Endothelial cell of umbilical vein (primary cell): ENCODE data around the gene TMEM42. TPM values are rescaled to one million over a fixed set of nuclear protein-coding genes. Genes with fewer than 3 reads are reported as not detected.

Experiments used
- BruUV-seq: library from RNA; stranded (reverse); fragments of 400-500 nt; replicated peaks from 2 replicates; lab custom pipeline; 2021; lab: Mats Ljungman, UMichigan
- CTCF ChIA-PET: fragments of 300-600, 350-600 bp; sonication (Branson Sonifier 250); formaldehyde crosslinking; loops from one replicate; lab custom pipeline; 2021; ENCODE audit warnings: antibody characterized with exemption, inconsistent platforms; lab: Charles Lee
- POLR2A ChIA-PET: fragments of 300-600, 350-600 bp; sonication (Branson Sonifier 250); formaldehyde crosslinking; loops from one replicate; lab custom pipeline; 2021; ENCODE audit warnings: antibody characterized with exemption, inconsistent platforms; lab: Charles Lee
- DNase-seq: peaks from one replicate; pipeline ENCODE4 v3.0.0-alpha.2; 2011; ENCODE audit warnings: low read depth, low spot score
- FAIRE-seq: peaks from 2 replicates; lab custom pipeline; 2011; peaks lifted over from hg19 to GRCh38; lab: Jason Lieb, UNC
- H2AFZ ChIP-seq: 2 replicates; pipeline ENCODE4 v1.6.0; 2012; ENCODE audit warnings: low read depth, low read length, control low read depth, inconsistent platforms
- H3K27ac ChIP-seq: 2 replicates; pipeline ENCODE4 v1.5.1; 2011; ENCODE audit warnings: low read depth, mild to moderate bottlenecking, control low read depth, low read length, moderate library complexity; ENCODE audit not compliant: insufficient read depth
- H3K27me3 ChIP-seq, 2 experiments: 2 replicates each; pipeline versions ENCODE4 v1.6.0 to v1.6.1; 2011; ENCODE audit warnings: low read length in 2 of 2, mixed read lengths in 1 of 2; ENCODE audit not compliant: control insufficient read depth in 2 of 2, insufficient read depth in 2 of 2
- H3K36me3 ChIP-seq, 2 experiments: 2 replicates in 1 of 2; 3 replicates in 1 of 2; pipeline ENCODE4 v1.5.1; 2011; ENCODE audit warnings: low read length in 2 of 2, mild to moderate bottlenecking in 1 of 2, moderate library complexity in 1 of 2; ENCODE audit not compliant: control insufficient read depth in 2 of 2, insufficient read depth in 2 of 2; ENCODE audit errors: extremely low read depth in 1 of 2
- H3K4me1 ChIP-seq: 3 replicates; pipeline ENCODE4 v1.5.1; 2011; ENCODE audit warnings: mild to moderate bottlenecking, low read length; ENCODE audit not compliant: control insufficient read depth, insufficient read depth; ENCODE audit errors: extremely low read depth
- H3K4me2 ChIP-seq: 2 replicates; pipeline ENCODE4 v1.6.1; 2011; ENCODE audit warnings: low read length, control low read depth, mixed read lengths; ENCODE audit not compliant: insufficient read depth
- H3K4me3 ChIP-seq, 3 experiments: fragments of 200-600 bp in 1 of 3; sonication (generic), shearing (Covaris generic) in 1 of 3; replicated peaks in 1 of 3; 2 replicates each; pipeline ENCODE4 v1.5.1; 2011 to 2016; ENCODE audit warnings: control low read depth in 3 of 3, low read length in 3 of 3, mild to moderate bottlenecking in 2 of 3, inconsistent platforms in 1 of 3, low read depth in 1 of 3, moderate library complexity in 1 of 3; ENCODE audit not compliant: insufficient read depth in 1 of 3
- H3K79me2 ChIP-seq: 2 replicates; pipeline ENCODE4 v1.6.0; 2012; ENCODE audit warnings: low read length, inconsistent platforms; ENCODE audit not compliant: control insufficient read depth, insufficient read depth
- H3K9ac ChIP-seq: replicated peaks from 2 replicates; pipeline ENCODE3; 2011; ENCODE audit warnings: low read length, control low read depth; ENCODE audit not compliant: insufficient read depth; ENCODE audit errors: extremely low read depth
- H3K9me1 ChIP-seq: replicated peaks from 3 replicates; pipeline ENCODE4 v1.6.0; 2011; ENCODE audit warnings: mild to moderate bottlenecking, low read length; ENCODE audit not compliant: control insufficient read depth, insufficient read depth; ENCODE audit errors: extremely low read depth
- H3K9me3 ChIP-seq: replicated peaks from 2 replicates; pipeline ENCODE4 v1.5.1; 2012; ENCODE audit warnings: low read length, inconsistent platforms; ENCODE audit not compliant: control insufficient read depth, insufficient read depth
- H4K20me1 ChIP-seq: replicated peaks from 2 replicates; pipeline ENCODE3; 2011; ENCODE audit warnings: mild to moderate bottlenecking, low read length; ENCODE audit not compliant: control insufficient read depth, insufficient read depth; ENCODE audit errors: extremely low read depth
- CTCF ChIP-seq, 2 donors: IDR thresholded peaks; 1 replicate in 1 of 2; 2 replicates in 1 of 2; pipeline ENCODE4 v1.5.1; 2011; ENCODE audit warnings: low read length in 2 of 2, mild to moderate bottlenecking in 2 of 2, moderate library complexity in 2 of 2, control low read depth in 1 of 2, inconsistent platforms in 1 of 2, low read depth in 1 of 2; ENCODE audit not compliant: insufficient read depth in 1 of 2; ENCODE audit errors: extremely low read depth in 1 of 2
- EZH2 ChIP-seq: IDR thresholded peaks from 2 replicates; pipeline ENCODE4 v1.6.1; 2012; ENCODE audit warnings: borderline replicate concordance, low read depth, mild to moderate bottlenecking, moderate library complexity, low read length, inconsistent platforms; ENCODE audit not compliant: severe bottlenecking
- FOS ChIP-seq: IDR thresholded peaks from 2 replicates; pipeline ENCODE4 v1.6.1; 2011; ENCODE audit warnings: mild to moderate bottlenecking, low read length, moderate library complexity, borderline replicate concordance; ENCODE audit not compliant: insufficient read depth
- GATA2 ChIP-seq: IDR thresholded peaks from 2 replicates; pipeline ENCODE4 v1.7.0; 2011; ENCODE audit warnings: low read depth, mild to moderate bottlenecking, moderate library complexity, mixed read lengths, low read length; ENCODE audit not compliant: insufficient read length, insufficient read depth
- JUN ChIP-seq: IDR thresholded peaks from 2 replicates; pipeline ENCODE4 v1.6.1; 2011; ENCODE audit warnings: borderline replicate concordance, low read depth; ENCODE audit not compliant: insufficient read length, insufficient read depth
- MAX ChIP-seq: IDR thresholded peaks from 2 replicates; pipeline ENCODE4 v1.6.1; 2011; ENCODE audit not compliant: insufficient read depth, insufficient read length
- MYC ChIP-seq: IDR thresholded peaks from one replicate; pipeline ENCODE4 v1.6.1; 2011; ENCODE audit warnings: mild to moderate bottlenecking, low read depth, low read length
- POLR2A ChIP-seq: IDR thresholded peaks from 2 replicates; pipeline ENCODE4 v1.6.1; 2012; ENCODE audit warnings: low read depth, mild to moderate bottlenecking, control low read depth, low read length
- POLR2AphosphoS5 ChIP-seq: IDR thresholded peaks from 2 replicates; pipeline ENCODE4 v1.6.1; 2012; ENCODE audit warnings: low read depth, mild to moderate bottlenecking, control low read depth, low read length, moderate library complexity; ENCODE audit not compliant: insufficient read depth
- dilution Hi-C: fragments of 300-500 bp; cut with MboI; formaldehyde crosslinking; loops from one replicate; pipeline ENCODE4 v1.15.0; 2019; ENCODE audit warnings: low sequenced_read_pairs; ENCODE audit not compliant: extremely low pct_ligation_motif_present
- intact Hi-C: fragments of 100-400 bp; cut with micrococcal nuclease; formaldehyde crosslinking; loops from one replicate; pipeline ENCODE4 v1.10.0; 2022
- polyA plus RNA-seq, 4 experiments: library from polyadenylated mRNA; depleted of rRNA in 3 of 4; stranded (reverse) in 3 of 4; unstranded in 1 of 4; fragments of >200 nt; gene quantifications; 2 replicates each; pipeline versions ENCODE4 v1.2.1 to v1.2.3, GENCODE V29; 2011 to 2012; ENCODE audit warnings: missing spikeins in 1 of 4
- total RNA-seq: library from RNA; stranded (reverse); gene quantifications from 2 replicates; pipeline ENCODE4 v1.2.3, GENCODE V29; 2021

The TMEM42 gene
- total and polyA plus RNA-seq, 2 donors (not counting 3 experiments of a cell fraction or from before 2014, with no cell fraction given), result 10.6 to 46.4 TPM

GRCh38 chr3:44825264-44825925, 36.3 kb upstream of the TMEM42 start:
- no peaks in the 10 kb centered on the region for H3K9me1 ChIP-seq
- FAIRE-seq (no peak), DNase-seq (no peak)
- CTCF ChIA-PET, result no interaction called here
- H3K36me3 ChIP-seq, result peaks cover 0 to 4% of the 10 kb centered on the region in 2 experiments
- TF ChIP-seq EZH2 (no peak), MAX (no peak), POLR2AphosphoS5 (no peak), GATA2 (no peak), JUN (no peak), POLR2A (no peak), MYC (no peak), CTCF (IDR thresholded peaks at IDR 0.05; ENCODE audit: extremely low read depth in 1 of 2, insufficient read depth in 1 of 2, low read depth in 1 of 2, low read length in 2 of 2) (no peak), FOS (no peak)
- no peaks in the 10 kb centered on the region for H3K9me3 ChIP-seq
- no peak overlapping the region for H3K9ac ChIP-seq
- intact Hi-C loops, result no loop called here
- H3K79me2 ChIP-seq, result no peaks in the 10 kb centered on the region
- dilution Hi-C loops, result no loop called here
- H4K20me1 ChIP-seq, result no peaks in the 10 kb centered on the region
- H3K4me2 ChIP-seq, result no peak overlapping the region
- no peak overlapping the region for H3K27ac ChIP-seq
- POLR2A ChIA-PET, result no interaction called here
- no peaks in the 10 kb centered on the region for H3K27me3 ChIP-seq
- no TSS peak for BruUV-seq
- no peak overlapping the region for H3K4me3 ChIP-seq
- H3K4me1 ChIP-seq, result no peaks in the 10 kb centered on the region
- H2AFZ ChIP-seq, result no peak overlapping the region
